Adrenal gland (tissue), 5 donors: ENCODE data around the gene TRAPPC12.

Experiments
- CTCF ChIP-seq, 6 experiments: fragments of 450-650 bp in 4 of 6; fragments of 200-600 bp in 2 of 6; sonication (generic) in 1 of 6; IDR thresholded peaks; 1 replicate in 5 of 6; 2 replicates in 1 of 6; pipeline versions ENCODE4 v1.5.1 to v1.8.0; 2016 to 2021; ENCODE audit warnings: antibody characterized with exemption in 6 of 6, mild to moderate bottlenecking in 2 of 6, moderate library complexity in 1 of 6
- POLR2A ChIP-seq, 2 donors: fragments of 450-650 bp; IDR thresholded peaks; one replicate each; pipeline ENCODE4 v1.6.1; 2017; ENCODE audit warnings: antibody characterized with exemption in 2 of 2, mild to moderate bottlenecking in 2 of 2, moderate library complexity in 1 of 2
- donor health status: DM: no; HTN: no; CAD: no.

- TF ChIP-seq POLR2A (IDR thresholded peaks at IDR 0.05) (no peak), CTCF (IDR thresholded peaks at IDR 0.05) (no peak)
Observed at GRCh38 chr2:3483986-3484960, 104.8 kb downstream of the TRAPPC12 start.
